GM18502 (cell line): ENCODE data around the gene FGF3.

Source experiments
- ATAC-seq: cut with Tn5 transposase; IDR thresholded peaks from one replicate; pipeline ENCODE4 v1.9.1; 2021; ENCODE audit warnings: mild to moderate bottlenecking; ENCODE audit not compliant: unreplicated experiment, poor library complexity

Gene FGF3

GRCh38 chr11:69818603-69819441 lies at the start of gene FGF3:
TSS of gene FGF3 (minus strand) at chr11:69819416. CDS start at chr11:69818933, 483 bp downstream.
- no peak for ATAC-seq

DNA sequence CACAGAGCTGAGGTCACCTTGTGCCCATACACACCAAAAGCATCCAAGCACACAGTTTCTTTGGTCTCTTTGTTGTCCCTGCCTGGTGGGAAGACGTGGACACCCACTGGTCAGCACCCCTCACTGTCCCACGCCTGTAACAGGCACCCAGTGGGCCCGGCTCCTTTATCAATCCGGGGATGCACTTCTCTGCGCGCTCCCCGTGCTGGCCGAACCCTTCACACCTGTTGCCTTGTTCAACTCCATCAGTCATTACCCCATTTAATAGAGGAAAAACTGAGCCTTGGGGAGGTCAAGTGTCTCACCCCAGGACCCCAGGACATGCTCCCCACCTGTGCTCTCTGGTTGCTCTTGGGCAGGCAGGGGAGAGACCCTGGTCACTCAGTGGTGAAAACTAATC lies 49.7 kb upstream of the FGF3 start:
- no peak for ATAC-seq

GRCh38 chr11:69868006-69868810 lies 49.0 kb upstream of the FGF3 start:
- no peak for ATAC-seq

DNA sequence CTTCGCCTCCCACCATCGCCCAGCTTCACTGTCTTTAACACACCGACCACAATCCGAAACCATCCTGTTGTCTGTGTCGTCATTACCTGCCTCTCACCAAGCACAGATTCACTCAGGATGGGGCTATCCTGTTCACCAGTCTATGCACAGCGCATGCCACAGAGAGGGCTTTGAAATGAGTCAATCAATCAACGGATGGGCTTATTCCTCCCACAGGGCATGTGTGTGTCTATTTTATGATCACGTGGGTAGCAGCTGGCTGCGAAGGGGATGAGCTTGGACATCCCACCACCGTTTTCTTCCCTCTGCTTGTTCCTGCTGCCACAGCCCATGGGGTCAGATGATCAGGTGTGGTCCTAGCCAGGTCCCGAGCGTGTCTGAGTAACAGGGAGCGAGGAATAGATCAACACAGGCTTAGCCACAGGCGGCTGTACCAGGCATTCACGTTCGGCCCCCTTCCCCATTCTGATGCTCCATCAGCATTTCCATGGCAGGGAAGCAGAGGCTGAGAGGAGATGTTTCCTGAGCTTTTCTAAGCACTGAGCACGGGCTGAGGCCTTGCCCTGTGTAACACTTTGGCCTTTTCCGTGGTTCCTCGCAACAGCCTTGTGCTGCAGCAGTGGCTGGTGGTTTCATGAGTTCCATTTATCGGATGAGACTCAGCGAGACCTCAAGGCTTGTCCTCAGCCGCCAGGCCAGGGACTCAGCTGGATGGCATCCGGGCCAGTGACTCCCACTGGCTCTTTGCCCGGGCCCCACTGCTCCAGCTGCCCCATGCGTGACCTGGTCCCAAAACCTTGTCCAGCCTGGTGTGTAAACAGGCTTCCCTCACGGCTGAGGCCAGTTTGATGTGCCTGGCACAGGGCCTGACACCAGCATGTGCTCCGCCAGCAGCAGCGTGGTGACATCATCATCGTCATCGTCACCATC lies 48.1 kb upstream of the FGF3 start:
- ATAC-seq, result no peak

- no peak for ATAC-seq
These were observed 47.4 kb upstream of the FGF3 start for GRCh38 chr11:69866648-69867047.

GRCh38 chr11:69865707-69866106 lies 46.5 kb upstream of the FGF3 start:
- ATAC-seq, result no peak

DNA sequence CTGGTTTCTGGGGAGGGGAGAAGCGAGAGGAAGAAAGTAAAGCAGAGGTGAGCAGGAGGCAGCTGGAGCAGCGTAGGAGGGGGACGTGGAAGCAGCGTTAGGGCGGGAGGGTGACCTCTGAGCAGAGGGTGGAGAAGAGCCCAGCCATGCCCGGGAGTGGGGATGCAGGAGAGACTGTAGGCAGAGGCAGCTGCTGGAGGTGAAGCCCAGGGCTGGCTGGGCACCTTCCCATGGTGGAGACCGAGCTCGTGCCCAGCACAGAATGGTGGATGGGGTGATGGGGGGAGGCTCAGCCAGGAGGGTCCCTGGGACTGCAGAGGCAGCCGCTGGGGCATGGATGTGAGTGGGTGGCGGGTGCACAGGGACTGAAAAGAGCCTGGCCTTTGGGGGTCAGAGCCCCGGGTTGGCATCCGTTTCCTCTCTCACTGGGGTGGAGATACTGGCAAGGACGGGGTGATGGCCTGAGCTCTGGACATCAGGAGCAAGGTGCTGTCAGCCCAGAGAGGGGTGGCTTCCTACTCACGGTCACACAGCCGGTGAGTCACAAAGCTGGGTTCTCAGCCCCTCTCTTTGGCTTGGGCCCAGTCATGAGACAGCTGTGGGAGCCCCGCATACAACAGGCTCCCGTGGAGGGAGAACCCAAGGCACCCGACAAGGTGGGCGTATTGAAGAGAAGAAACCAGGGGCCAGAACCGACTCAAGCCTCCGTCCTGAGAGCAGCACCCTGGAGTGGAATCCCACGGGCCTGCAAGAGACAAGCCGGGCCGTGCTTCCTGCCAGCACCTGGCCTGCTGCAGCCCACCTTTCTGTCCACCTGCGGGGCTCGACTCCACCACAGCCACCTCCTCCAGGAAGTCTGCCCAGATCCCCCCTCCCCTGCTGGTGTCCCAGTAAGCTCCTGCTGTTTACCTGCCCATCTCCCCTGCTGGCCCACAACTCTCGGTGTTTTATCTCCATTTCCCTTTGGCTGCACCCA lies 45.8 kb upstream of the FGF3 start:
- ATAC-seq, result no peak

GRCh38 chr11:69863544-69864200 lies 44.5 kb upstream of the FGF3 start:
- no peak for ATAC-seq

- no peak for ATAC-seq
These were observed 43.8 kb upstream of the FGF3 start for GRCh38 chr11:69862797-69863543.

- no peak for ATAC-seq
These were observed 43.1 kb upstream of the FGF3 start for GRCh38 chr11:69862331-69862771.

DNA sequence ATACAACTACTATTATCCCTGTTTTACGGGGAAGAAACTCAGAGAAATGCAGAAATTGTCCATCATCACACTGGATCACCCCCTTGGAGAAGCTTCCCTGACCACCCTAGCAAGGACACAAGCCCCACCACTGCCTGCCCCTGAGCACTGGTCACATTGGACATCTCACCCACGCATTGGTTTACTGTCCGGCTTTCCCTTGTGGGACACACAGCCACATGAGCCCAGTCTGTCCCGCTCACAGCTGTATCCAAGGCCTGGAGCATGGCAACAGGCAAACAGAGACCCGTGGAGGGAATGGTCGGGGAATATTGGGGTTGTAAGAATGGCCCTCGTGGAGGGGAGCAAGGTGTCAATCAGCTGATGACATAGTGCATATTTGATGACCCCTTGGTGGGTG lies 42.7 kb upstream of the FGF3 start:
- no peak for ATAC-seq

- no peak for ATAC-seq
These were observed 41.7 kb upstream of the FGF3 start for GRCh38 chr11:69860796-69861445.

DNA sequence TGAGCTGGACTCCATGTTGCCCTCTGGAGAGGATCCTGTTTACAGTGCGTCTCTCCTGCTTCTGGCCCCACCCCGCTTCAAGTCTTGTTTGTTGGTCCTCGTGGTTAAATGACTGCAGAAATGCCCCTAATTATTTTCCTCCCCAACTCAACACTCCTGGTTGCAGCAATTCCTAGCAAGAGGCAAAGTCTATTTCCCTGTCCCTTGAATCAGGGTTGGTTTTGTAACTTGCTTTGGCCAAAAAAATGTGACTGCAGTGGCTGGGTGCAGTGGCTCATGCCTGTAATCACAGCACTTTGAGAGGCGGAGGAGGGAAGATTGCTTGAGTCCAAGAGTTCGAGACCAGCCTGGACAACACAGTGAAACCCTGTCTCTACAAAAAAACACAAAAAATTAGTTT lies 41.0 kb upstream of the FGF3 start:
- ATAC-seq, result no peak

DNA sequence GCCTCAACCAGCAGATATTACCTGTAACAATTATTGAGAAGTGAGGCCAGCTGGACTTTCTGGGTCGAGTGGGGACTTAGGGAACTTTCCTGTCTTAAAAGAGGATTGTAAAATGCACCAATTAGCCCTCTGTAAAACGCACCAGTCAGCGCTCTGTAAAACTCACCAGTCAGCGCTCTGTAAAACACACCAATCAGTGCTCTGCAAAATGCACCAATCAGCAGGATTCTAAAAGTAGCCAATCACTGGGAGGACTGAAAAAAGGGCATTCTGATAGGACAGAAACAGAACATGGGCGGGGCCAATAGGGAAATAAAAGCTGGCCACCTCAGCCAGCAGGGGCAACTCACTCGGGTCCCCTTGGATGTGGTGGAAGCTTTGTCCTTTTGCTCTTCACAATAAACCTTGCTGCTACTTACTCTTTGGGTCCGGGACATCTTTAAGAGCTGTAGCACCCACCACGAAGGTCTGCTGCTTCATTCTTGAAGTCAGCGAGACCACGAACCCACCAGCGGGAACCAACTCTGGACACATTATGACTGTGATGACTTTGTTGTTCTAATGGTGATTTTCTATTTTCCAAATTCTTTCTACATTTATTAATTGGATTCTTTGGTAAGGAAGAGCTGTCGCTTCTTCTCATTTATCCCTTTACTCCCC lies 40.2 kb upstream of the FGF3 start:
- no peak for ATAC-seq

DNA sequence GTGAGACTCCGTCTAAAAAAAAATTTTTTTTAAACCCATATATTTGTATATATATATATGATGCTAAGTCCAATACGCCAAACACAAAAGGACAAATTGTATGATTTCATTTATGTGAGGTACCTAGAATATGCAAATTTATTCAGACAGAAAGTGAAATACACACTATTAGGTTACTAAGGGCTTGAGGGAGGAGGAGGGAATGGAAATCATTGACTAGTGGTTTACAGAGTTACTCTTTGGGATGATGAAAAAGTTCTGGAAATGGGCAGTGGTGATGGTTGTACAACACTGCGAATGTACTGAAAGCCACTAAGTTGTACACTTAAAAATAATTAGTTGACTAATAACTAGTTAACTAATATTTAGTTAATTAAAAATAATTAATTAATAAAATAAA lies 36.2 kb upstream of the FGF3 start:
- ATAC-seq, result no peak

DNA sequence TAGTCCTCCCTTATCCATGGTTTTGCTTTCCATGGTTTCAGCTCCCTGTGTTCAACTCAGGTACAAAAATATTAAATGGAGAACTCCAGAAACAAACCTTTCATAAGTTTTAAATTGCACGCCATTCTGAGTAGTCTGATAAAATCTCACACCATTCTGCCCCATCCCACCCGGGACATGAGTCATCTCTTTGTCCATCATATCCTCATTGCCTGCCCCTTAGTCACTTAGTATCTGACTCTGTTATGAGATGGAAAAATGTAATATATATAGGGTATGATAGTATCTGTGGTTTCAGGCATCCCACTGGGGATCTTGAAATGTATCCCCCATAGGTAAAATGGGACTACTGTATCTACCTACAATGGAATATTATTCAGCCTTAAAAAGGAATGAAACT lies 35.5 kb upstream of the FGF3 start:
- ATAC-seq, result no peak

GRCh38 chr11:69852056-69852455 lies 32.8 kb upstream of the FGF3 start:
- no peak for ATAC-seq
